CD14-positive monocyte (primary cell): ENCODE results near the gene OR8A1. TPM values are rescaled to one million over a fixed set of nuclear protein-coding genes. Genes with fewer than 3 reads are reported as not detected.
A peak's percentile ranks its signal among the peaks of the same experiment; 100 is the strongest.
"Not testable (repeated sequence)": the region's sequence is repeated elsewhere in the genome, so short reads cannot be mapped to it uniquely, and the experiment has no call there.

Experiments used
- DNase-seq, 3 donors: peaks; one replicate each; pipeline ENCODE4 v3.0.0-alpha.2; 2011 to 2022
- H2AFZ ChIP-seq: 2 replicates; pipeline ENCODE4 v1.6.0; 2012; ENCODE audit warnings: mild to moderate bottlenecking, low read depth, low read length, inconsistent platforms; ENCODE audit not compliant: insufficient read depth, poor library complexity, severe bottlenecking
- H3K27ac ChIP-seq, 2 donors: 1 replicate in 1 of 2; 2 replicates in 1 of 2; pipeline ENCODE4 v1.5.1; 2012 to 2013; ENCODE audit warnings: low read length in 2 of 2, control low read depth in 1 of 2, inconsistent platforms in 1 of 2, low read depth in 1 of 2, mild to moderate bottlenecking in 1 of 2
- H3K27me3 ChIP-seq, 2 donors: one replicate each; pipeline versions ENCODE4 v1.6.0 to v1.6.1; 2011 to 2013; ENCODE audit warnings: low read length in 2 of 2; ENCODE audit not compliant: control insufficient read depth in 2 of 2, insufficient read depth in 2 of 2
- H3K36me3 ChIP-seq, 2 donors: replicated peaks in 1 of 2; 1 replicate in 1 of 2; 2 replicates in 1 of 2; pipeline versions ENCODE4 v1.5.1 to v1.6.1; 2012 to 2013; ENCODE audit warnings: low read length in 2 of 2, control low read depth in 1 of 2, inconsistent platforms in 1 of 2, mild to moderate bottlenecking in 1 of 2; ENCODE audit not compliant: insufficient read depth in 2 of 2, control insufficient read depth in 1 of 2
- H3K4me1 ChIP-seq, 2 donors: 1 replicate in 1 of 2; 2 replicates in 1 of 2; pipeline versions ENCODE4 v1.5.1 to v1.6.1; 2012 to 2013; ENCODE audit warnings: low read length in 2 of 2, control low read depth in 1 of 2, inconsistent platforms in 1 of 2, mild to moderate bottlenecking in 1 of 2, moderate library complexity in 1 of 2; ENCODE audit not compliant: insufficient read depth in 2 of 2, control insufficient read depth in 1 of 2
- H3K4me2 ChIP-seq: replicated peaks from 2 replicates; pipeline ENCODE3; 2012; ENCODE audit warnings: low read length, moderate library complexity, mild to moderate bottlenecking; ENCODE audit not compliant: poor library complexity, severe bottlenecking; ENCODE audit errors: extremely low read depth
- H3K4me3 ChIP-seq, 3 experiments: fragments of 200-600 bp in 1 of 3; sonication (generic) in 1 of 3; replicated peaks in 1 of 3; 1 replicate in 2 of 3; 2 replicates in 1 of 3; pipeline ENCODE4 v1.5.1; 2011 to 2013; ENCODE audit warnings: low read length in 3 of 3, mild to moderate bottlenecking in 3 of 3, control low read depth in 2 of 3, low read depth in 2 of 3, inconsistent platforms in 1 of 3, moderate library complexity in 1 of 3
- H3K79me2 ChIP-seq: 2 replicates; pipeline ENCODE4 v1.6.0; 2012; ENCODE audit warnings: mild to moderate bottlenecking, control low read depth, inconsistent platforms, low read length, moderate library complexity; ENCODE audit not compliant: insufficient read depth
- H3K9ac ChIP-seq: 2 replicates; pipeline ENCODE4 v1.6.0; 2017; ENCODE audit warnings: low read length, mild to moderate bottlenecking; ENCODE audit not compliant: insufficient read depth, poor library complexity, severe bottlenecking
- H3K9me3 ChIP-seq, 2 donors: replicated peaks in 1 of 2; 1 replicate in 1 of 2; 2 replicates in 1 of 2; pipeline versions ENCODE4 v1.5.1 to v1.6.1; 2012 to 2013; ENCODE audit warnings: low read length in 2 of 2, control low read depth in 1 of 2; ENCODE audit not compliant: control insufficient read depth in 1 of 2, insufficient read depth in 1 of 2
- H4K20me1 ChIP-seq: 2 replicates; pipeline ENCODE4 v1.6.0; 2012; ENCODE audit warnings: mild to moderate bottlenecking, low read length, control low read depth, moderate library complexity; ENCODE audit not compliant: insufficient read depth
- H3K27ac Mint-ChIP-seq, 7 donors: one replicate each; pipeline ENCODE4 v1.8.0; 2020; ENCODE audit warnings: mild to moderate bottlenecking in 7 of 7, mixed read lengths in 7 of 7, moderate library complexity in 6 of 7, inconsistent platforms in 2 of 7
- H3K27me3 Mint-ChIP-seq, 3 donors: one replicate each; pipeline ENCODE4 v1.8.0; 2021 to 2022; ENCODE audit warnings: low read depth in 3 of 3, mild to moderate bottlenecking in 3 of 3, mixed read lengths in 3 of 3, moderate library complexity in 3 of 3, inconsistent platforms in 1 of 3
- H3K36me3 Mint-ChIP-seq, 2 donors: one replicate each; pipeline ENCODE4 v1.8.0; 2020; ENCODE audit warnings: mixed read lengths in 2 of 2, inconsistent platforms in 1 of 2, mild to moderate bottlenecking in 1 of 2
- H3K4me1 Mint-ChIP-seq: one replicate; pipeline ENCODE4 v1.8.0; 2020; ENCODE audit warnings: mild to moderate bottlenecking, mixed read lengths
- H3K4me3 Mint-ChIP-seq, 2 donors: one replicate each; pipeline ENCODE4 v1.8.0; 2020; ENCODE audit warnings: mild to moderate bottlenecking in 2 of 2, mixed read lengths in 2 of 2, moderate library complexity in 1 of 2
- H3K9me3 Mint-ChIP-seq, 7 donors: one replicate each; pipeline ENCODE4 v1.8.0; 2020 to 2022; ENCODE audit warnings: mixed read lengths in 7 of 7, mild to moderate bottlenecking in 6 of 7, moderate library complexity in 6 of 7, inconsistent platforms in 2 of 7
- CTCF ChIP-seq: fragments of 200-600 bp; IDR thresholded peaks from one replicate; pipeline ENCODE4 v1.8.0; 2022; ENCODE audit warnings: antibody characterized with exemption, mild to moderate bottlenecking
- WGBS: methylation state at CpG from one replicate; pipeline ENCODE4 v1.1.5; 2013; ENCODE audit warnings: missing lambda C conversion rate; ENCODE audit not compliant: insufficient coverage; 5-methylcytosine and 5-hydroxymethylcytosine counted together
- intact Hi-C, 2 donors: fragments of 100-400 bp; cut with micrococcal nuclease; formaldehyde crosslinking; loops; one replicate each; pipeline versions ENCODE4 v1.15.0 to v1.15.1; 2023
- polyA plus RNA-seq, 3 donors: library from polyadenylated mRNA; depleted of rRNA in 1 of 3; unstranded in 2 of 3; stranded (reverse) in 1 of 3; fragments of 300-500 nt in 2 of 3; fragments of >200 nt in 1 of 3; fragmentation: Illumina TruSeq in 2 of 3; gene quantifications; 1 replicate in 2 of 3; 2 replicates in 1 of 3; pipeline ENCODE4 v1.2.3, GENCODE V29; 2012 to 2021

The OR8A1 gene
- polyA plus RNA-seq, 3 donors: not detected

- intact Hi-C loops: no loop called here
These were observed 32.4 kb downstream of the OR8A1 start for GRCh38 chr11:124602193-124602592.

GRCh38 chr11:124602723-124603122, 32.9 kb downstream of the OR8A1 start:
- H3K27me3 ChIP-seq, DNase-seq, H3K36me3 Mint-ChIP-seq, H3K4me3 Mint-ChIP-seq, H3K79me2 ChIP-seq, H3K4me2 ChIP-seq, H3K9me3 Mint-ChIP-seq, H3K9me3 ChIP-seq, H3K27me3 Mint-ChIP-seq, H3K9ac ChIP-seq, H3K4me1 Mint-ChIP-seq, H3K36me3 ChIP-seq, H3K27ac Mint-ChIP-seq, H4K20me1 ChIP-seq, H2AFZ ChIP-seq, H3K27ac ChIP-seq, intact Hi-C loops, H3K4me3 ChIP-seq: not testable (repeated sequence)
- WGBS: 57% methylated on average over 1 of the region's 3 CpGs
- peaks cover 13 to 15% of the 10 kb centered on the region in 2 donors for H3K4me1 ChIP-seq

More at GRCh38 chr11:124602193-124602592, 32.4 kb downstream of the OR8A1 start:
- Histone ChIP-seq H3K36me3 (no peaks in the 10 kb centered on the region), H3K27ac (no peak overlapping the region), H3K9ac (no peak overlapping the region), H2AFZ (no peak overlapping the region), H3K79me2 (no peaks in the 10 kb centered on the region), H4K20me1 (no peaks in the 10 kb centered on the region), H3K4me1 (peaks cover 13 to 15% of the 10 kb centered on the region in 2 donors), H3K9me3 (no peaks in the 10 kb centered on the region), H3K27me3 (peaks cover 0 to 2% of the 10 kb centered on the region in 2 donors), H3K4me3 (no peak overlapping the region), H3K4me2 (no peak overlapping the region)
- Mint-ChIP-seq H3K4me1 (peaks cover 8% of the 10 kb centered on the region), H3K4me3 (no peak overlapping the region), H3K9me3 (no peaks in the 10 kb centered on the region), H3K36me3 (no peaks in the 10 kb centered on the region), H3K27me3 (peaks cover 0 to 5% (median 1%) of the 10 kb centered on the region in 3 donors), H3K27ac (no peak overlapping the region)
- DNase-seq: peak in 1 of 3 donors; percentile 18
- no peak for TF ChIP-seq CTCF
- 100% methylated on average over 1 of the region's 3 CpGs for WGBS
